HG03045 (cell line): ENCODE measurements around the gene LRRFIP2.
"Not testable (repeated sequence)": the region's sequence is repeated elsewhere in the genome, so short reads cannot be mapped to it uniquely, and the experiment has no call there.

Source experiments
- ATAC-seq: cut with Tn5 transposase; IDR thresholded peaks from one replicate; pipeline ENCODE4 v1.9.1; 2021; ENCODE audit warnings: mild to moderate bottlenecking, moderate library complexity; ENCODE audit not compliant: unreplicated experiment

The LRRFIP2 gene

GRCh38 chr3:37072892-37073291, 101.5 kb downstream of the LRRFIP2 start:
- no peak for ATAC-seq

DNA sequence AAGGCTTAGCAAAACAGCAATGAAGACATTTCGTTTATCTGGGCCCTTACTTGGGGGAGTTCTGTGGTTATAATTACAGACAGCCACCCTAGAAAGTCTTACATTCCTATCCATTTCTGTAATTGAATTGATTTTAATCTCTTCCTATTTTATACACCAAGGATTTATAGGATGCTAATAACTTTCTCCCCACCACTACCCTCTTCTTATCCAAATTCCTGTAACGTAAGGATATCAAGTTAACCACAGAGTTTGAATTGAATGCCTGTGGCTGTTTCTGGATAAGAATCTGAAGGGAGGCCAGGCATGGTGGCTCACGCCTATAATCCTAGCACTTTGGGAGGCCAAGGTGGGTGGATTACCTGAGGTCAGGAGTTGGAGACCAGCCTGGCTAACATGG, 102.5 kb downstream of the LRRFIP2 start:
- ATAC-seq: no peak

DNA sequence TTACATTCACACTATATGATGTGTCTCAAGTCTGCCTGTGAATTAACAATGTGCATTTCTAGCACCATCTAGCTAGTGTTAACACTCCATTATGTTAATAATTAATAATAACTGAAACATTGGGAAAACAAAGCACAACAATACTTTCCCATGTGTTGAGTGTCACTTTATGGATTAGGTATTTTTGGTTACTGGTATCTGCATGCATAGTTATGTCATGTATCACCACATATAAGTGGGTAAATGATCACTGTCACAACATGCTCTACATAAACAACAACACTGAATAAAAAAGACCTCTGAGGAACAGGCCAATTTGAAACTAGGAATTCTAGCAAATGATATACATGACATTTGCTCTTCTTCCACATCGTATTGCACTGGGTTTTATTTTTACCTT, 106.4 kb downstream of the LRRFIP2 start:
- no peak for ATAC-seq

- no peak for ATAC-seq
Observed at GRCh38 chr3:37067577-37067976, 106.8 kb downstream of the LRRFIP2 start.

- ATAC-seq: no peak
Observed at GRCh38 chr3:37064747-37065146, 109.6 kb downstream of the LRRFIP2 start.

- ATAC-seq: no peak
Observed at GRCh38 chr3:37058117-37058516, 116.3 kb downstream of the LRRFIP2 start.

- ATAC-seq: no peak
Observed at GRCh38 chr3:37056826-37057225, 117.6 kb downstream of the LRRFIP2 start.

GRCh38 chr3:37055077-37055476, 119.3 kb downstream of the LRRFIP2 start:
- ATAC-seq: not testable (repeated sequence)

DNA sequence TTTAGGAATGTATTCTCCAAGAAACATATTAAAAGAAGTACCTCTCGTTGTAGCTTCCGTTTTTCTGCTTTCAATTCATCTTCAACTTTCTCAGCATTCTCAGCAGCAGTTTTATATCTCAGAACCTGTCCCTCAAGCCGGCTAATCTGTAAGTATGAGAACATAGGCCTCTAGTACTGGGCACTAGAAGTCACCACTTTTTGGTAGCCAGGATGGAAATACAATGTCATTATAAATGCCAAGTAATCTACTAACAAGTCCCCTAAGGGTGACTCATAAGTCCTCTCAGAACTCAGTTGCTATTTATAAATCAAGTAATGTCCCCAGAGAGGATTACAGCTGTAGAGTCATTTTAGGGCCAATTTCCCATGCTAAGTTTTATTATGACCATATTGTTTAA, 120.0 kb downstream of the LRRFIP2 start:
- ATAC-seq: no peak

GRCh38 chr3:37053753-37054152, 120.6 kb downstream of the LRRFIP2 start:
- ATAC-seq: no peak

GRCh38 chr3:37053337-37053736, 121.0 kb downstream of the LRRFIP2 start:
- ATAC-seq: no peak

- no peak for ATAC-seq
Observed at GRCh38 chr3:37052860-37053259, 121.5 kb downstream of the LRRFIP2 start.

DNA sequence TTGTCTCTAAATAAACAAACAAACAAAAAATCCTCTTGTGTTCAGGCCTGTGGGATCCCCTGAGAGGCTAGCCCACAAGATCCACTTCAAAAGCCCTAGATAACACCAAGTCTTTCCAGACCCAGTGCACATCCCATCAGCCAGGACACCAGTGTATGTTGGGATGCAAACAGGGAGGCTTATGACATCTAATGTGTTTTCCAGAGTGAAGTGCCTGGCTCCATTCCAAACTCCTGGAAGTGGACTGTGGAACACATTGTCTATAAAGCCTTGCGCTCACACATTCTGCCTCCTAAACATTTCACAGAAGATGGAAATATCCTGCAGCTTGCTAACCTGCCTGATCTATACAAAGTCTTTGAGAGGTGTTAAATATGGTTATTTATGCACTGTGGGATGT, 124.1 kb downstream of the LRRFIP2 start:
- no peak for ATAC-seq

DNA sequence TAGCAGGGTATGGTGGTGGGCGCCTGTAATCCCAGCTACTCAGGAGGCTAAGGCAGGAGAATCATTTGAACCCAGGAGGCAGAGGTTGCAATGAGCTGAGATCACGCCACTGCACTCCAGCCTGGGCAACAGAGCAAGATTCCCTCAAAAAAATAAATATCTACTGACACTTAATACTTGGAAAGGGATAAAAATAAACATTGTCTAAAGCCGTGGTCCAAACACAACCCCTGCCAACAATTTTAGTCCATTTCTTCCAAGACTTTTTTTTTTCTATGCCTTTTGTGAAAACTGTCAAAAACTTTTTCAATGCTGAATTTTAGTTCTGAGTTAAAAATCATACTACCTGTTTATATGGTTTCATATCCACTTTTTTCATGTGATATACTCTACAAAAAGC, 131.7 kb downstream of the LRRFIP2 start:
- ATAC-seq: not testable (repeated sequence)

DNA sequence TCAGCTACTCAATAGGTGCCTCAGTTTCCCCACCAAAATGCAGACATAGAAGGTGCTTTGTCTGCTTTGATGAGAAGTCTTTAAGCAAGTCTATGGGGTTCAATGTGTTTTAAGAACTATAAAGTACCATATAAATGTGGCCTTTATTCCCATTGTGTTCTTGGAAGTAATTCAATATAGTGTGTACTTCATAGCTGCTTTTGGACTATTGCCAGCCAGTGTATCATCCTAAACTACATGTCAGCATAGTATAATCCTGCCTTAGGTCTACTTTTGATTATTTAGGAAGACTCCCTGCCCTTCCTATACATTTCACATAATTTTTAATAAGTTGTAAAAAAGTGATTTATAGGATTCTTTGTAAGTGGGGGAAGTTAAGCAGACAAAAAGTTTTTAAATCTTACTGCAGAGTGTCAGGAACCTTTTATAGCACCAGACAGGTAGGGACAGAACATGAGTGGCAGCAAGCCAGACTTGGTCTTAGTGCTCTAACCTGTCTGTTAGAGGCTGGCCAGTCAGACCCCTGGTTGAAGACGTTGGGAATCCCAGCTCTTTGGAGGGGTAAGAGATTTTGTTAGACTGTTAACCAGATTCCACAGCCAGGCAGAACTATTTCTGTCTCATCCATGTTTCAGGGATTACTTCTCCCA, 132.7 kb downstream of the LRRFIP2 start:
- ATAC-seq: no peak

GRCh38 chr3:37040231-37040630, 134.2 kb downstream of the LRRFIP2 start:
- no peak for ATAC-seq

- ATAC-seq: no peak
Observed at GRCh38 chr3:37039161-37039846, 135.1 kb downstream of the LRRFIP2 start.

GRCh38 chr3:37037352-37037751, 137.0 kb downstream of the LRRFIP2 start:
- no peak for ATAC-seq

- no peak for ATAC-seq
Observed at GRCh38 chr3:37032961-37033360, 141.4 kb downstream of the LRRFIP2 start.

DNA sequence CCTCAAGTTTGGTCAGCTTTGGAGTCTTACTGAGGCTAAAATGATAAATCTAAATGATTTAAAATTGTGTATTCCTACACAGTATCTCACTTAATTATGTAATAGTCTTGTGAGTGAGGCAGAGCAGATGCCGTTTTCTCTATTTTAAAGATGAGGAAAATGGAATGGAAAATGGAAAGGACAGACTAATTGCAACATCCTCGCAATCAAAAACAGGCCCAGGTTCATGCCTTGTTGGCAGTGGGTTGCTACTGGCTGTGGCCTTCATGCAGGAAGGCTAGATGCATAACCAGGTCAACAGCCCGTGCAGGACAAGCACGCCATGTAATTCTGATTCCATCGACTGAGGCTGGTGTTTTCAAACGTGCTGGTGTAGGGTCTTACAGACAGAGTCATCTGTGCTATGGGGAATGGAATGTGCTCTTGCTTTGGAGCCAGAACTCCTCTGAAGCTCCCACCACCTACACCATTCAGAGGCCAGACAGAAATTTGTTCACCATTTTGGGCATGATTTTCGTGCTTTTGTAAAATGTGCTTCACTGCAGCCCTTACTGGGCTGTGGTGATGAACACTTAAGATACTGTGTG, 143.2 kb downstream of the LRRFIP2 start:
- ATAC-seq: no peak

DNA sequence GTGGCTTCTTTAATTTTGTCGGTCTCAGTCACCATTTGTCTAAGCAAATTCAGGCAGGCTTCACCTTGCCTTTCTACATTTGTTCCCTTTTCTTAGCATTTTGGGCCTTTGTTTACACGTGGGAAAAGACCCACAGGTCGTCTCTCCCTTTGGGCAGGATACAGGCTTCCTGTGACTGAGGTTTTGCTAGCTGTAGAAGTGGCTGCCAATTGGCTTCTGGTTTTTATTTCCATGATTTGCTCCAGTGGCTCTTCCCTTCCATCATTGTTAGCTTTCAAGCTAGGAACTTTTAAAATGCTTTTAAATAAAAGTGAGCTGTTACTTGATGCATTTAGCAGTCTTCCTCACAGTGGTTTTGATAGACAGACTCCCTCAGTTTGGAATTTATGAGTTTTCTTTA, 143.8 kb downstream of the LRRFIP2 start:
- no peak for ATAC-seq

DNA sequence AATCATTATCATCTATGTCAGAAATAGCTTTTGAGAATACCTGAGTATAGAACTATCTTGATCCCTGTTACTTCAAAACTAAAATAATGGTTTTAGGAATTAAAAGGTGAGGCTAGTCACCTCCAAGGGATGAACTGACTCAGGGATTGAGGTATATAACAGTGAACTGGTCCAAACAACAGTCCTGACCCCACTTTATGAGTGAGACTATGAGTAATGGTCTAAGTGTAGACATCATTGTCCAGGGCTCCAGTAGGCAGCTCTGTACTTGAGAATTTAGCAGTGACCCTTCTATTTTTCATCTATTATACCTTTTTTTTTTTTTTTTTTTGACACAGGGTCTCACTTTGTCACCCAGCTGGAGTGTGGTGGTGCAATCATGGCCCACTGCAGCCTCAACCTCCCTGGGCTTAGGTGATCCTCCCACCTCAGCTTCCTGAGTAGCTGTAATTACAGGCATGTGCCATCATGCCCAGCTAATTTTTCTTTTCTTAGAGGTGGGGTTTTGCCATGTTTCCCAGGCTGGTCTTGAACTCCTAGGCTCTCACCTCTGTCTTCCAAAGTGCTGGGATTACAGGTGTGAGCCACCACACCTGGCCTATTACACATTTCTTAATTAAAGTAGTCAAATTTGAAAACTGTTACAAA, 144.7 kb downstream of the LRRFIP2 start:
- no peak for ATAC-seq
